ENCODE results near the gene SHROOM1.

Gene SHROOM1

GRCh38 chr5:132822650-132823480 is 7.6 kb downstream of the SHROOM1 start:
- Histone ChIP-seq H3K36me3 (no peaks in the 10 kb centered on the region), H3K4me3 (ENCODE audit: low read depth in 1 of 2, low read length in 1 of 2) (no peak overlapping the region), H3K9me3 (no peaks in the 10 kb centered on the region), H3K27ac (no peak overlapping the region), H3K4me1 (ENCODE audit: control insufficient read depth in 1 of 2, insufficient read depth in 1 of 2, low read depth in 1 of 2, low read length in 1 of 2) (peaks cover 0 to 10% of the 10 kb centered on the region in 2 experiments), H3K27me3 (peaks cover 100% of the 10 kb centered on the region)
- no peak for TF ChIP-seq CTCF (IDR thresholded peaks at IDR 0.05)

- Histone ChIP-seq H3K4me3 (ENCODE audit: low read depth in 1 of 2, low read length in 1 of 2) (no peak overlapping the region), H3K27me3 (peaks cover 100% of the 10 kb centered on the region), H3K36me3 (no peaks in the 10 kb centered on the region), H3K27ac (no peak overlapping the region), H3K4me1 (ENCODE audit: control insufficient read depth in 1 of 2, insufficient read depth in 1 of 2, low read depth in 1 of 2, low read length in 1 of 2) (peaks cover 0 to 10% of the 10 kb centered on the region in 2 experiments), H3K9me3 (no peaks in the 10 kb centered on the region)
- no peak for TF ChIP-seq CTCF (IDR thresholded peaks at IDR 0.05)
Measured at GRCh38 chr5:132821791-132822190, 8.7 kb downstream of the SHROOM1 start.

- Histone ChIP-seq H3K36me3 (no peaks in the 10 kb centered on the region), H3K27me3 (peaks cover 100% of the 10 kb centered on the region), H3K27ac (no peak overlapping the region), H3K4me1 (ENCODE audit: control insufficient read depth in 1 of 2, insufficient read depth in 1 of 2, low read depth in 1 of 2, low read length in 1 of 2) (peaks cover 0 to 10% of the 10 kb centered on the region in 2 experiments), H3K4me3 (ENCODE audit: low read depth in 1 of 2, low read length in 1 of 2) (no peak overlapping the region), H3K9me3 (no peaks in the 10 kb centered on the region)
- TF ChIP-seq CTCF (IDR thresholded peaks at IDR 0.05): no peak
Measured at GRCh38 chr5:132821350-132821749, 9.1 kb downstream of the SHROOM1 start.

GRCh38 chr5:132820162-132820754 is 10.2 kb downstream of the SHROOM1 start:
- TF ChIP-seq CTCF (IDR thresholded peaks at IDR 0.05): peak; percentile 83

DNA sequence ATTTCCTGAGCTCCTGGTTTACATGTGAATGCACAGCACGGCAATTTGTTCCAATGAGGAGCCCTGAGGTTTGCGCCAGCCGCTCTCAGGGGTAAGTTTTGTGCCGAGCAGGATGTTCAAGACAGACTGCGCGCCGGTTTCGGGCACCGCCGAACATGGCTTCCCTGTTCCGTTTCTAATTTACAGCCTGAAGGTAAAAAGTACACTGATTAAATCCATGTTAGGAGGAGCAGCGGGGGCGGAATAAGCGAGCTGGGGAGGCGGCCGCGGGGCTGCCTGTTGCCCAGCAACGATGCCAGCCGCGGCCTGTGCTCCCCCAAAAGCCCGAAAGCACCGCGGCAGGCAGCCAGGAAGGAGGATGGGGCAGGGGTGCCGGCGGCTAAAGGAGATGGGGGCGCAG is 11.0 kb downstream of the SHROOM1 start:
- Histone ChIP-seq H3K36me3 (no peaks in the 10 kb centered on the region), H3K9me3 (no peaks in the 10 kb centered on the region), H3K4me3 (ENCODE audit: low read depth in 1 of 2, low read length in 1 of 2) (no peak overlapping the region), H3K4me1 (ENCODE audit: control insufficient read depth in 1 of 2, insufficient read depth in 1 of 2, low read depth in 1 of 2, low read length in 1 of 2) (no peaks in the 10 kb centered on the region), H3K27me3 (peaks cover 100% of the 10 kb centered on the region), H3K27ac (no peak overlapping the region)
- no peak for TF ChIP-seq CTCF (IDR thresholded peaks at IDR 0.05)

More at GRCh38 chr5:132820162-132820754, 10.2 kb downstream of the SHROOM1 start:
- Histone ChIP-seq H3K36me3 (no peaks in the 10 kb centered on the region), H3K9me3 (no peaks in the 10 kb centered on the region), H3K27me3 (peaks cover 100% of the 10 kb centered on the region), H3K4me3 (ENCODE audit: low read depth in 1 of 2, low read length in 1 of 2) (no peak overlapping the region), H3K4me1 (ENCODE audit: control insufficient read depth in 1 of 2, insufficient read depth in 1 of 2, low read depth in 1 of 2, low read length in 1 of 2) (peaks cover 0 to 3% of the 10 kb centered on the region in 2 experiments), H3K27ac (no peak overlapping the region)
